Activated B cell treated with CpG ODN at 0.5 μM for 24 hours (primary cell): Measurements from ENCODE around the gene MTUS2. TPM values are rescaled to one million over a fixed set of nuclear protein-coding genes. Genes with fewer than 3 reads are reported as not detected.

Experiments
- ATAC-seq: fragments of 200-7000 bp; cut with Tn5 transposase; one replicate; pipeline ENCODE4 v1.10.0; 2021; ENCODE audit warnings: low read depth, mild to moderate bottlenecking, moderate library complexity
- CTCF ChIA-PET: fragments of 350-600 bp; sonication (Branson Sonifier 250); formaldehyde crosslinking; loops from one replicate; lab custom pipeline; 2021; ENCODE audit warnings: antibody characterized with exemption; lab: Charles Lee
- POLR2A ChIA-PET: fragments of 350-600 bp; sonication (Branson Sonifier 250); formaldehyde crosslinking; loops from one replicate; lab custom pipeline; 2021; ENCODE audit warnings: antibody characterized with exemption; lab: Charles Lee
- DNase-seq: peaks from one replicate; pipeline ENCODE4 v3.0.0; 2022
- H3K27ac Mint-ChIP-seq: one replicate; pipeline ENCODE4 v1.8.0; 2020; ENCODE audit warnings: mixed read lengths
- H3K27me3 Mint-ChIP-seq: one replicate; pipeline ENCODE4 v1.8.0; 2021; ENCODE audit warnings: mixed read lengths
- H3K36me3 Mint-ChIP-seq: one replicate; pipeline ENCODE4 v1.8.0; 2021; ENCODE audit warnings: low read depth, mixed read lengths
- H3K4me1 Mint-ChIP-seq: one replicate; pipeline ENCODE4 v1.8.0; 2021; ENCODE audit warnings: mixed read lengths
- H3K4me3 Mint-ChIP-seq: one replicate; pipeline ENCODE4 v1.8.0; 2020; ENCODE audit warnings: mild to moderate bottlenecking, mixed read lengths
- H3K9me3 Mint-ChIP-seq: one replicate; pipeline ENCODE4 v1.8.0; 2020; ENCODE audit warnings: mixed read lengths
- intact Hi-C: fragments of 100-400 bp; cut with micrococcal nuclease; formaldehyde crosslinking; loops from one replicate; pipeline ENCODE4 v1.15.1; 2024
- total RNA-seq: library from RNA; stranded (reverse); gene quantifications from 2 replicates; pipeline ENCODE4 v1.2.3, GENCODE V29; 2022
- TF ChIP-seq, protein P1 (sequence below): fragments of 200-600 bp; IDR thresholded peaks from one replicate; pipeline ENCODE4 v1.8.0; 2022; ENCODE audit warnings: antibody characterized with exemption, mild to moderate bottlenecking

Gene MTUS2
- total RNA-seq, 1 donor from 2014 or later = not detected

DNA sequence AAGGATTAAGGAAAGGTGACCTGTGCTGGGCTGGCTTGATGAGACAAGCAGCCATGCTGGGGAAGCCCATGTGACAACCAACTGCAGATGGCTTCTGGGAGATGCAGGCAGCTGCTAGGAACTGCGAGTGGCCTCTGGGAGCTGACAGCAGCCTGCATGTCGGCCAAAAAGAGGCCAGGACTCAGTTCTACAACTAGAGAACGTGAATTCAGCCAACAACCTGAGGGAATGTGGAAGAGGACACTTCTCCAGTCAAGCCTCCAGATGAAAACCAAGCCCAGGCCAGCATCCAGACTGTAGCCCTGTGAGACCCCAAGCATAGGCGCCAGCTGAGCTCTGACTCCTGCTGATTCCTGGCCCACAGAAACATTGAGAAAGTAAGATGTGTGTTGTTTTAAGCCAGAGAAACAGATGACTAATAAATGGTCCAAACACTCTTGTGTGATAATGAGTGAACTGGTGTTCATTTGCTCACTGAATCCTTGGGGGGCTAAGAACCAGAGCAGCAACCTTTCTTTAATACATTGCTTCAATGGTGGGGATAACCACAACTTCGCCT lies 730.4 kb downstream of the MTUS2 start:
- no peak for DNase-seq
- H3K27me3 Mint-ChIP-seq = no peaks in the 10 kb centered on the region
- POLR2A ChIA-PET = no interaction called here
- CTCF ChIA-PET = no interaction called here
- no peak overlapping the region for H3K27ac Mint-ChIP-seq
- peaks cover 78% of the 10 kb centered on the region for H3K36me3 Mint-ChIP-seq
- H3K9me3 Mint-ChIP-seq = no peaks in the 10 kb centered on the region
- TF ChIP-seq, protein P1, sequence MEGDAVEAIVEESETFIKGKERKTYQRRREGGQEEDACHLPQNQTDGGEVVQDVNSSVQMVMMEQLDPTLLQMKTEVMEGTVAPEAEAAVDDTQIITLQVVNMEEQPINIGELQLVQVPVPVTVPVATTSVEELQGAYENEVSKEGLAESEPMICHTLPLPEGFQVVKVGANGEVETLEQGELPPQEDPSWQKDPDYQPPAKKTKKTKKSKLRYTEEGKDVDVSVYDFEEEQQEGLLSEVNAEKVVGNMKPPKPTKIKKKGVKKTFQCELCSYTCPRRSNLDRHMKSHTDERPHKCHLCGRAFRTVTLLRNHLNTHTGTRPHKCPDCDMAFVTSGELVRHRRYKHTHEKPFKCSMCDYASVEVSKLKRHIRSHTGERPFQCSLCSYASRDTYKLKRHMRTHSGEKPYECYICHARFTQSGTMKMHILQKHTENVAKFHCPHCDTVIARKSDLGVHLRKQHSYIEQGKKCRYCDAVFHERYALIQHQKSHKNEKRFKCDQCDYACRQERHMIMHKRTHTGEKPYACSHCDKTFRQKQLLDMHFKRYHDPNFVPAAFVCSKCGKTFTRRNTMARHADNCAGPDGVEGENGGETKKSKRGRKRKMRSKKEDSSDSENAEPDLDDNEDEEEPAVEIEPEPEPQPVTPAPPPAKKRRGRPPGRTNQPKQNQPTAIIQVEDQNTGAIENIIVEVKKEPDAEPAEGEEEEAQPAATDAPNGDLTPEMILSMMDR = no peak
- H3K4me3 Mint-ChIP-seq = no peak overlapping the region
- H3K4me1 Mint-ChIP-seq = no peaks in the 10 kb centered on the region
- intact Hi-C loops = no loop called here
- no peak for ATAC-seq

DNA sequence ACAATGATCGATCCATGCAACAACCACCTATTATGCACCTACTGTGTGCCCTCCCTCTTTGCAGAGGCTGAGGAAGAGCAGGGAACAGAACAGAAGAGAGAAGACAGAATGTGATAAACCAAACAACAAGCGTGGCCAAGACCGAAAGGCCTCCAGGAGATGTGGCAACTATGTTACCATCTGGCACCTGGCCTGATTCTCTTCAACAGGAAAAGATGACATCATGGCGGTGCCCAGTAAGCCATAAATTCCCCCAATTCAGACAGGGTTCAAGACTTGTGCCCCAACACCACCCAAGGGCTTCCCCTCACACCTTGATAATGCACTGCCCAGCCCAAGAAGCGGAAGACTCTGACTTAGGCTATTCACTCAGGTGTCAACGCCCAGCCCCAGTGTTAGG lies 731.1 kb downstream of the MTUS2 start:
- Mint-ChIP-seq H3K4me3 (no peak overlapping the region), H3K27me3 (no peaks in the 10 kb centered on the region), H3K4me1 (no peaks in the 10 kb centered on the region), H3K9me3 (no peaks in the 10 kb centered on the region), H3K36me3 (peaks cover 73% of the 10 kb centered on the region), H3K27ac (no peak overlapping the region)
- TF ChIP-seq, protein P1 = no peak
- intact Hi-C loops = no loop called here
- ChIA-PET CTCF (no interaction called here), POLR2A (no interaction called here)
- DNase-seq (no peak), ATAC-seq (no peak)

Other genes with a start within 250 kb of the MTUS2 start
- 54.0 and 56.0 TPM in 2 replicates for gene POMP, start 161.2 kb upstream of the MTUS2 start, total RNA-seq
- gene SLC46A3, start 101.4 kb upstream of the MTUS2 start, total RNA-seq = 8.6 and 11.8 TPM in 2 replicates